Measurements from ENCODE around the gene GABBR2.

GABBR2 gene

GRCh38 chr9:98702340-98702739 is 6.4 kb downstream of the GABBR2 start:
- POLR2A ChIA-PET (ENCODE audit: low non-redundant PET): no interaction called here
- CTCF ChIA-PET: interaction anchor here (0.6 kb wide), 1 partner anchor 327 kb away, joined by 3 read pairs; no protein-coding TSS in a partner anchor
- H3K27ac ChIP-seq: no peak overlapping the region
- no peak for TF ChIP-seq CTCF (conservative IDR thresholded peaks at IDR 0.05; ENCODE audit: low read depth)
- DNase-seq (ENCODE audit: low spot score): no peak

GRCh38 chr9:98701576-98701975 is 7.2 kb downstream of the GABBR2 start:
- no peak for TF ChIP-seq CTCF (conservative IDR thresholded peaks at IDR 0.05; ENCODE audit: low read depth)
- no peak overlapping the region for H3K27ac ChIP-seq
- POLR2A ChIA-PET (ENCODE audit: low non-redundant PET): no interaction called here
- CTCF ChIA-PET: interaction anchor here (0.6 kb wide), 1 partner anchor 326 kb away, joined by 3 read pairs; no protein-coding TSS in a partner anchor
- DNase-seq (ENCODE audit: low spot score): no peak

GRCh38 chr9:98700801-98701200 is 7.9 kb downstream of the GABBR2 start:
- no peak for DNase-seq (ENCODE audit: low spot score)
- no peak overlapping the region for H3K27ac ChIP-seq
- TF ChIP-seq CTCF (conservative IDR thresholded peaks at IDR 0.05; ENCODE audit: low read depth): no peak
- ChIA-PET CTCF (no interaction called here), POLR2A (ENCODE audit: low non-redundant PET) (no interaction called here)

- TF ChIP-seq CTCF (conservative IDR thresholded peaks at IDR 0.05; ENCODE audit: low read depth): no peak
- H3K27ac ChIP-seq: no peak overlapping the region
- ChIA-PET CTCF (no interaction called here), POLR2A (ENCODE audit: low non-redundant PET) (no interaction called here)
- no peak for DNase-seq (ENCODE audit: low spot score)
These were observed 9.9 kb downstream of the GABBR2 start for GRCh38 chr9:98698856-98699255.

- TF ChIP-seq CTCF (conservative IDR thresholded peaks at IDR 0.05; ENCODE audit: low read depth): no peak
- POLR2A ChIA-PET (ENCODE audit: low non-redundant PET): no interaction called here
- CTCF ChIA-PET: interaction anchor here (0.9 to 1.0 kb wide), 2 partner anchors 19 to 100 kb away, joined by 3 read pairs; no protein-coding TSS in a partner anchor
- H3K27ac ChIP-seq: no peak overlapping the region
- no peak for DNase-seq (ENCODE audit: low spot score)
These were observed 13.8 kb downstream of the GABBR2 start for GRCh38 chr9:98694943-98695342.

GRCh38 chr9:98692392-98692791 is 16.3 kb downstream of the GABBR2 start:
- POLR2A ChIA-PET (ENCODE audit: low non-redundant PET): no interaction called here
- no peak for TF ChIP-seq CTCF (conservative IDR thresholded peaks at IDR 0.05; ENCODE audit: low read depth)
- H3K27ac ChIP-seq: no peak overlapping the region
- CTCF ChIA-PET: interaction anchor here (0.8 kb wide), 1 partner anchor 14 kb away, joined by 3 read pairs; no protein-coding TSS in a partner anchor
- no peak for DNase-seq (ENCODE audit: low spot score)

GRCh38 chr9:98691890-98692289 is 16.8 kb downstream of the GABBR2 start:
- ChIA-PET POLR2A (ENCODE audit: low non-redundant PET) (no interaction called here), CTCF (no interaction called here)
- DNase-seq (ENCODE audit: low spot score): no peak
- H3K27ac ChIP-seq: no peak overlapping the region
- TF ChIP-seq CTCF (conservative IDR thresholded peaks at IDR 0.05; ENCODE audit: low read depth): no peak

Measured in RWPE1 (cell line).